IPS-11a (cell line): ENCODE results near the gene NCAPG2.
"Not testable (repeated sequence)": the region's sequence is repeated elsewhere in the genome, so short reads cannot be mapped to it uniquely, and the experiment has no call there.

Source experiments
- H3K4me3 ChIP-seq: one replicate; pipeline ENCODE4 v1.5.1; 2013; ENCODE audit warnings: low read depth, low read length, control low read depth

The NCAPG2 gene

DNA sequence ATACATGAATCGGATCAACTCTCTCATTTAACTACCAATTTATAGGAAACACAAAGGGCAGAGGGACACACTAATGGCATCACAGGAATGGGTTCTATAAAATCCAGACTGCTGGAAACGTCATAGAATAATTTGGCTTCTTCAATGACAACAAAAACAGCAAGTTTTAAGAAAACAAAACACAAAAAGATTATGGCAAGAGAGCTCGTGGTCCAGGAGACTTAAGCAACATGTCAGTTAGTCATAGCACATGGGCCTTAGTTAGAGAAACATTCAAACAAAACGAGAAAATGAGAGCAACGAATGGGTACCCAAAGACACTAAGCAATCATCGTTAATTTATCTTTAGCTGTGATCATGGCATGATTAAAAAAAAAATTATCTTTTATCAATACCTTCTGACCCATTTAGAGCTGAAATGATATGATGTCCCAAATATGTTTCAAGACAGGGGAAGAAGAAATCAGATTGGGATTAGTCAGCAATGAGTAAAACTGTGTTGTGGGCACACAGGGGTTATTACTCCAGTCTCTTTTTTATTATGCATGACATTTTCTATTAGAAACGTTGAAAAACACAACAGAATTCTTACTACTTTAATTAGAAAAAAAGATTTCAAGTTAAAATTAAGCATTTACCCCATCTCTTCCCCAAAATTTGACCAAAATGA is 28.3 kb downstream of the NCAPG2 start:
- no peak overlapping the region for H3K4me3 ChIP-seq

DNA sequence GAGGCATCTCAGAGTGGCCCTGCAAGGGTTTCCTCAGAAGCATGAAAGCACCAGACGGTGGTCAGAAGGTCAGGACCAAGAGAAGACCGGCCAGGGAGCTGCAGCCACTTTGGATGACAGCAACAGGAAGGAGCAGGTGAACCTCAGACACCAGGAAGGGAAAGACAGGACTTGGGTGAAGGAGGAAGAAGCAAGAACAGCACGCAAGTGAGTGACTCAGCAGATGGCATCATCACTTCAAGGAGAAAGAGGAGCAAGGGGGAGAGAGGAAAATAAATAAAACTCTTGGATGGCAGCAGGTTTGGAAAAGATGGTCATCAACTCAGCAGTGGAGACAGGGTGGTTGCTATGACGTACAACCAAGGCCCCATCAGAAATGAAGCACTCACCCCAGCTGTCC is 31.6 kb downstream of the NCAPG2 start:
- no peak overlapping the region for H3K4me3 ChIP-seq

DNA sequence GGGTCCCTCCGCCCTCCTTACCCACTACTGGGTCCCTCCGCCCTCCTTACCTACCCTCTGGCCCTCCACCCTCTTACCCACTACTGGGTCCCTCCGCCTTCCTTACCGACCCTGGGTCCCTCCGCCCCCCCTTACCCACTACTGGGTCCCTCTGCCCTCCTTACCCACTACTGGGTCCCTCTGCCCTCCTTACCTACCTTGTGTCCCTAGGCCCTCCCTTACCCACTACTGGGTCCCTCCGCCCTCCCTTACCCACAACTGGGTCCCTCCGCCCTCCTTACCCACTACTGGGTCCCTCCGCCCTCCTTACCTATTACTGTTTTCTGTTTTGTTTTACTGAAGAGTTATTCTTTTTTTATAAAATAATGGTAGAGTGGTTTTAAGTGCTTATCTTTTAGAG is 36.5 kb downstream of the NCAPG2 start:
- H3K4me3 ChIP-seq, result not testable (repeated sequence)

- not testable (repeated sequence) for H3K4me3 ChIP-seq
Measured at GRCh38 chr7:158666966-158667678, 37.5 kb downstream of the NCAPG2 start.

GRCh38 chr7:158666401-158666800 is 38.2 kb downstream of the NCAPG2 start:
- no peak overlapping the region for H3K4me3 ChIP-seq

DNA sequence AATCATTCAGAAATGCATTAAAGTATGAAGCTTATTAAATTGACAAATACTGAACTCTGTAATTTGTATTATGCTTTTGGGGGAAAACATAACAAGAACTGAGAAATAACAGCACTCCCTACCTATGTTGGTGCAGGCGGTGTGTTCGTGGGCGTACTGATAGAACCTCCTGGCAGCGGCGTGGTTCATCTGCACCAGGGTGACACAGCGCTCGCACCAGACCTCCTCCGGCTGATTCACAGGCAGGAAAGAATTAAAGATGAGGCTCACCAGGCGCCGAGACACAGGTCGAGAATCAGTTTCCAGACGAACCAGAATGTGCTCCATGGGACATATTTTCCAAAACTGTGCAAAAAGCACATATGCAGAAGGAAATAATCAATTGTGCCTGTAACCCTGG is 40.2 kb downstream of the NCAPG2 start:
- H3K4me3 ChIP-seq, result no peak overlapping the region

- no peak overlapping the region for H3K4me3 ChIP-seq
Measured at GRCh38 chr7:158663428-158663741, 41.2 kb downstream of the NCAPG2 start.

- no peak overlapping the region for H3K4me3 ChIP-seq
Measured at GRCh38 chr7:158662610-158663427, 41.8 kb downstream of the NCAPG2 start.

- no peak overlapping the region for H3K4me3 ChIP-seq
Measured at GRCh38 chr7:158658475-158658874, 46.1 kb downstream of the NCAPG2 start.

DNA sequence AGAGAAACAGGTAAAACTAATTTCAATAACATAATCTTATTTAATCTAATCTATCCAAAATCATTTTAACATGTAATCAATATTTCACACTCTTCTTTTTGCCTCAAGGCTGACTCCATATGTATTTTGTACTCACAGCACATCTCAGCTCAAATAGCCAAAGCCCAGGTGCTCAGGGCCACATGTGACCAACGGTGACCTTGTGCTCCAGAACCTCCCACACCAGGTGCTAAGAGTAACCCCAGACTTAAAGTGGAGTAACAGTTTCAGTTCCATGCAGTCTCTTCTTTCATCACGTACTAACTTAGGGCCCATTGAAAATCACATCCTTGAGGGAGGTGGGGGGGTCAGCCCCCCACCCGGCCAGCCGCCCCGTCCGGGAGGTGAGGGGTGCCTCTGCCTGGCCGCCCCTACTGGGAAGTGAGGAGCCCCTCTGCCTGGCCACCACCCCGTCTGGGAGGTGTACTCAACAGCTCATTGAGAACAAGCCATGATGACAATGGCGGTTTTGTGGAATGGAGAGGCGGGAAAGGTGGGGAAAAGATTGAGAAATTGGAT is 47.3 kb downstream of the NCAPG2 start:
- H3K4me3 ChIP-seq, result no peak overlapping the region

GRCh38 chr7:158655931-158656441 is 48.6 kb downstream of the NCAPG2 start:
- no peak overlapping the region for H3K4me3 ChIP-seq

DNA sequence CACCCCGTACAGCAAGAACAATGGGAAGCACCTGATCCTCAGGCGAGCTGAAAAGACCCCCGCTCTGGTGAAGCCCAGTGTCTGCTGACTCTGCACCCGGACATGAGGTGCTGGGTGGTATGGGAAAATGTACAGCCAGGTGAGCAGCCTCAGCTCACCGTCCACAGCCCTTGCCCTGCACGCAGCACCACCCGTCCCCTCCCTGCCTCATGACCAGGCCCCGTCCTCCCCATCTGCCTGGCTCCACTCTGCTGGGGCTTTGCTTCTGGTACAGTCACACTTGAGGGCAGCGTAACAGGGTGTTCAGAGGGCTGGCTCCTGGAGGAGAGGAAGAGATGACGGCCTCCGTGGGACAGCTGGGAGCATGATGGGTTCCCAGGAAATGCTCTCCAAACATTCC is 49.1 kb downstream of the NCAPG2 start:
- no peak overlapping the region for H3K4me3 ChIP-seq

DNA sequence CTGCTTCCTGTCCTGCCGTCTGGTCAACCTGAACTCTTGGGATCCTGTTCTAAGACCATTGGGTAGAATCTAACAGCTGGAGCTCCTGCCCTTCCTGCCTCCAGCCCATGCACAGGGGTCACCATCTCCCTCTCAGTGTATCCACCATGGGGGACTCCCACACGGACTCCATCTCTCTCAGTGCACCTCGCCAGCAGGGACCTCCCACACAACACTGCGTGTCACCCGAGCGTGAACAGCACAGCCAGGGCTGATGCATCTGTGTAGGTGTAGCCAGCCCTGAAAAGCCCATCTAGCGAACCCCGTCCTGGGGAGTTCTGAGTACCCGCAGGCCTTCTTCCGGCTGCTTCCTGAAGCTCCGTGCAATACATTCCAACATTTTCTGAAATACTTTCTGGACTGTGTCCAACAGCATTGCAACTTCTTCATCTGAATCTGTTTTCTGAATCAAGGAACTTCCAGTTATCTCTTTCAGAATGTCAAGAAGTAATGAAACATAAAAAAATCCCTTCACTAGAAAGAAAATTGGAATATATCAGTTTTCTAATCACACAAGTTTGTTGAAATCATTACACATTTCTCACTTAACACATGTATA is 52.5 kb downstream of the NCAPG2 start:
- no peak overlapping the region for H3K4me3 ChIP-seq

DNA sequence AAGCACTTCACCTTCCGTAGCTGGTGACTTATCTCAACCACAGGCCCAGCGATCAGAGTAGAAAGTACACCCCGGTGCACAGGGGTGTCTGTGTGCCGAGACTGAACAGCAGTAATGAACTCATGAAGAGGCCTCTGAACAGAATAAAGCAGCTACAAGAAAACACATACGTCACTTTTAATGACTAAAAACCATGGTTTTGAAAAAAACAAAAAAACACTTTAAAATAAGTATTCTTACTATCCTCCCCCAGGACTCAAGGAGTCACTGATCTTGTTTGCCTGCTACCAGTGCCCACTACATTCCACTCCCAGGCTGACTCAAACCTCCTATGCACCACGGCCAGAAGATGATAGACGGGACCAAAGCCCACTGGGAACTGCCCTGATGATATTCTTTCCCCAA is 53.8 kb downstream of the NCAPG2 start:
- H3K4me3 ChIP-seq, result no peak overlapping the region

DNA sequence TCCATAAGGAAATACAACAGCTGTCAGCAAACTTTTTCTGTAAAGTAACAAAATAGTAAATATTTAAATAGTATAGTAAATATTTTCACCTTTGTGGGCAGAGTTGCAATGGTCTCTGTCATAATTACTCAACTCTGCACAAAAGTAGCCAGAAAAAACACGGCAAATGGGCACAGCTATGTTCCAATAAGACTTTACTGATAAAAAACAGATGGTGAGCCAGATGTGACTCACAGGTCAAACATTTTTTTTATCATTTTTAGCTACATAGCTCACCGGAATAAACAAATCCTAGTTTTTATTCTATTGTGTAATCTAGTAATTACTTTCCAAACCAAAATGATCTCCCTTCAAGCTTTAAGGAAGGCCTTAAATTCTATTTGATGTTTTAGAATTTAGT is 55.3 kb downstream of the NCAPG2 start:
- no peak overlapping the region for H3K4me3 ChIP-seq

- H3K4me3 ChIP-seq, result no peak overlapping the region
Measured at GRCh38 chr7:158648787-158649186, 55.8 kb downstream of the NCAPG2 start.

- H3K4me3 ChIP-seq, result no peak overlapping the region
Measured at GRCh38 chr7:158648168-158648567, 56.4 kb downstream of the NCAPG2 start.

DNA sequence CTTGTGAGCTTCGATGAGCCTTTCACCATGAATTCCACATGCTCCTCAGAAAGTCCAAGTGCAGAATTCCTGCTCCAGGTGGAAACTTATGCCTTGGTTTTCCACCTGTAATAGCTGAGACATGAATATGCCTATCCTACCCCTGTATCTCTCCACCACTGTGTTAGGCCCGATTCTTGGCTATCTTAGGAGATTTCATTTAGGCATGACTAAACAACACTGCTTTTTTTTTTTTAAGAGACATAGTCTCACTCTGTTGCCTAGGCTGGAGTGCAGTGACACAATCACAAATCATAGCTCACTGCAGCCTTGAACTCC is 57.2 kb downstream of the NCAPG2 start:
- H3K4me3 ChIP-seq, result no peak overlapping the region

DNA sequence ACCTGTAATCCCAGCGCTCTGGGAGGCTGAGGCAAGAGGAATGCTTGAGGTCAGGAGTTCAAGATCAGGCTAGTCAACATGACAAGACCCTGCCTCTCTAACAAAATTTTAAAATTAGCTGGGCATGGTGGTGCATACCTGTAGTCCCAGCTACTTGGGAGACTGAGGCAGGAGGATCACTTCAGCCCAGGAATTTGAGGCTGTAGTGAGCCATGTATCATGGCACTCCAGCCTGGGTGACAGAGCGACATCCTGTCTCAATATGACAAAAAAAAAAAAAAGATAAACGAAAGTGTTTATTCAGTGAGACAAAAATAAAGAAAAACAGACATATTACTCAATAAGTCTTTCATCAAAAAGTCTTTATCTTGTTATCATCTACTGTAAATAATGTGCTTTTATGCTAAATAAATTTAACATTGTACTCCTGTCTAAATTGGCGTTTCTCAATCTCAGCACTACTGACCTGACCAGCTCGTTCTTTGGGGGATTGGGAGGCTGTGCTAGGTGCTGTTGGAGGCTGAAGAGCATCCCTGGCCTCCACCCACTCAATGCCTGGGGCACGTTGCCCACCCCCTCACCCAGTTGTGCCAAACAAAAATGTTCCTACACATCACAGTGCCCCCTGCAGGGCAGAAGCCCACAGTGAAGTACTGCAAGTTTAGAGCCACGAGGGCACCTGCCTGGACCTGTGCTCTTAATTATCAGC is 57.7 kb downstream of the NCAPG2 start:
- no peak overlapping the region for H3K4me3 ChIP-seq

- H3K4me3 ChIP-seq, result no peak overlapping the region
Measured at GRCh38 chr7:158645842-158646241, 58.8 kb downstream of the NCAPG2 start.

- H3K4me3 ChIP-seq, result no peak overlapping the region
Measured at GRCh38 chr7:158642149-158642548, 62.5 kb downstream of the NCAPG2 start.
